NCI-H2227 (cell line): ENCODE measurements around the gene S100A5.
A peak's percentile ranks its signal among the peaks of the same experiment; 100 is the strongest.
"Not testable (repeated sequence)": the region's sequence is repeated elsewhere in the genome, so short reads cannot be mapped to it uniquely, and the experiment has no call there.

Source experiments
- DNase-seq: peaks from one replicate; lab custom pipeline; 2025; ENCODE audit not compliant: unreplicated experiment; lab: John Stamatoyannopoulos, UW

S100A5 gene

GRCh38 chr1:153540394-153541361 is at the start of gene S100A5:
S100A5 (minus strand) TSS chr1:153540934; CDS start chr1:153540191, 743 bp downstream.
- no peak for DNase-seq

GRCh38 chr1:153588482-153588881 is 47.7 kb upstream of the S100A5 start:
- no peak for DNase-seq

- not testable (repeated sequence) for DNase-seq
Measured at GRCh38 chr1:153588033-153588432, 47.3 kb upstream of the S100A5 start.

- DNase-seq = no peak
Measured at GRCh38 chr1:153587314-153587713, 46.6 kb upstream of the S100A5 start.

- DNase-seq = no peak
Measured at GRCh38 chr1:153586347-153586746, 45.6 kb upstream of the S100A5 start.

GRCh38 chr1:153585006-153585405 is 44.3 kb upstream of the S100A5 start:
- no peak for DNase-seq

- no peak for DNase-seq
Measured at GRCh38 chr1:153583976-153584375, 43.2 kb upstream of the S100A5 start.

- not testable (repeated sequence) for DNase-seq
Measured at GRCh38 chr1:153583514-153583913, 42.8 kb upstream of the S100A5 start.

- not testable (repeated sequence) for DNase-seq
Measured at GRCh38 chr1:153582836-153583235, 42.1 kb upstream of the S100A5 start.

- DNase-seq = no peak
Measured at GRCh38 chr1:153578936-153579335, 38.2 kb upstream of the S100A5 start.

GRCh38 chr1:153578490-153578889 is 37.8 kb upstream of the S100A5 start:
- no peak for DNase-seq

- DNase-seq = peak; percentile 57
Measured at GRCh38 chr1:153577624-153578051, 36.9 kb upstream of the S100A5 start.

GRCh38 chr1:153577138-153577537 is 36.4 kb upstream of the S100A5 start:
- DNase-seq = no peak

- not testable (repeated sequence) for DNase-seq
Measured at GRCh38 chr1:153575497-153575896, 34.8 kb upstream of the S100A5 start.

- DNase-seq = not testable (repeated sequence)
Measured at GRCh38 chr1:153575081-153575491, 34.4 kb upstream of the S100A5 start.

GRCh38 chr1:153573351-153573750 is 32.6 kb upstream of the S100A5 start:
- DNase-seq = peak; percentile 38

- peak; percentile 43 for DNase-seq
Measured at GRCh38 chr1:153572569-153573015, 31.9 kb upstream of the S100A5 start.

GRCh38 chr1:153571706-153572105 is 31.0 kb upstream of the S100A5 start:
- DNase-seq = no peak

GRCh38 chr1:153570874-153571273 is 30.1 kb upstream of the S100A5 start:
- no peak for DNase-seq

GRCh38 chr1:153569465-153569864 is 28.7 kb upstream of the S100A5 start:
- DNase-seq = no peak

- DNase-seq = peak; percentile 91
Measured at GRCh38 chr1:153568367-153569099, 27.8 kb upstream of the S100A5 start.
